ENCODE data around the gene SRGAP1. TPM values are rescaled to one million over a fixed set of nuclear protein-coding genes. Genes with fewer than 3 reads are reported as not detected.

The SRGAP1 gene
- total and polyA plus RNA-seq, 2 of the 8 experiments (the other 6 are each of a cell fraction or from before 2014, with no cell fraction given): 3.2 to 7.3 TPM

- no peak for TF ChIP-seq PHF8 (conservative IDR thresholded peaks at IDR 0.05; ENCODE audit: low read depth, low read length)
Measured at GRCh38 chr12:63843254-63843720, 1.2 kb upstream of the SRGAP1 start (continued).
